MM.1S (cell line): ENCODE data around the gene CNTNAP2.

Experiments used
- EZH2 ChIP-seq: fragments of 300-600 bp; sonication (generic); optimal IDR thresholded peaks from 2 replicates; pipeline ENCODE3; 2017; ENCODE audit warnings: low read depth, mild to moderate bottlenecking, antibody characterized with exemption, low read length, mixed read lengths
- EZH2phosphoT487 ChIP-seq: fragments of 300-600 bp; sonication (generic); IDR thresholded peaks from 2 replicates; pipeline ENCODE4 v1.6.1; 2018; ENCODE audit warnings: antibody characterized with exemption, low read length
- TF ChIP-seq, protein P1 (sequence below): fragments of 300-600 bp; sonication (generic); IDR thresholded peaks from 2 replicates; pipeline ENCODE4 v1.5.1; 2016; ENCODE audit warnings: antibody characterized with exemption, low read length, mixed read lengths

DNA sequence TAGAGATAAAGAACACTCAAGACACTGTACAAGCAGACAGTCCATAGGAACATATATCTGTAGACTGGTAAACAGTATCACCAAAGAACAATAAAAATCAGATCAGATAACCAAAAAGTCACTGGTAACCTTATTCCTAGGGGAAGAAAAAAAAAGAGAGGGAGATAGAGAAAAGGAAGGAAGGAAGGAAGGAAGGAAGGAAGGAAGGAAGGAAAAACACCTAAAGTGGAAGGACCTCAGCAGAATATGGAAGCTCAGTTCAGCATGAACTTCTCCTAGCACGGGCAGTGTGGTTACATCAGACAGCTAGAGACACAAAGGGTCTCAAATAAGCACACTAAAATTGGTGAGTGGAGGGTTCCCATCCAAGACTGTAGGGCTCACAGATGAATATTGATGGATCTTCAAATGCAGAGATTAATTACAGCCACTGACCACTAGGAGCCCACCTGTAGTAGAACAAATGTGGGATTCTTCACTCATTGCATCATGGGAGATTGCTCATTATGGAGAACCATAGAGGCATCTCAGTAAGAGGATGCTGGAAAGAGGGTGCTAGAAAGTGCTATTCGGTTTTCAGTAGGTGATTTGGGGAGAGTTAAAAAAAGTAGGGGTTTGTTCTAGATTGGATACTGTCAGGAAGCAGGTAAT lies 2180.5 kb downstream of the CNTNAP2 start:
- TF ChIP-seq, protein P1, sequence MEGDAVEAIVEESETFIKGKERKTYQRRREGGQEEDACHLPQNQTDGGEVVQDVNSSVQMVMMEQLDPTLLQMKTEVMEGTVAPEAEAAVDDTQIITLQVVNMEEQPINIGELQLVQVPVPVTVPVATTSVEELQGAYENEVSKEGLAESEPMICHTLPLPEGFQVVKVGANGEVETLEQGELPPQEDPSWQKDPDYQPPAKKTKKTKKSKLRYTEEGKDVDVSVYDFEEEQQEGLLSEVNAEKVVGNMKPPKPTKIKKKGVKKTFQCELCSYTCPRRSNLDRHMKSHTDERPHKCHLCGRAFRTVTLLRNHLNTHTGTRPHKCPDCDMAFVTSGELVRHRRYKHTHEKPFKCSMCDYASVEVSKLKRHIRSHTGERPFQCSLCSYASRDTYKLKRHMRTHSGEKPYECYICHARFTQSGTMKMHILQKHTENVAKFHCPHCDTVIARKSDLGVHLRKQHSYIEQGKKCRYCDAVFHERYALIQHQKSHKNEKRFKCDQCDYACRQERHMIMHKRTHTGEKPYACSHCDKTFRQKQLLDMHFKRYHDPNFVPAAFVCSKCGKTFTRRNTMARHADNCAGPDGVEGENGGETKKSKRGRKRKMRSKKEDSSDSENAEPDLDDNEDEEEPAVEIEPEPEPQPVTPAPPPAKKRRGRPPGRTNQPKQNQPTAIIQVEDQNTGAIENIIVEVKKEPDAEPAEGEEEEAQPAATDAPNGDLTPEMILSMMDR, result peak; percentile 29
- TF ChIP-seq EZH2 (no peak), EZH2phosphoT487 (no peak)
